Measurements from ENCODE around the gene HSBP1. TPM values are rescaled to one million over a fixed set of nuclear protein-coding genes. Genes with fewer than 3 reads are reported as not detected.

The HSBP1 gene
- total RNA-seq, 4 donors from 2014 or later = 7.5 to 28.0 (median 8.7) TPM

DNA sequence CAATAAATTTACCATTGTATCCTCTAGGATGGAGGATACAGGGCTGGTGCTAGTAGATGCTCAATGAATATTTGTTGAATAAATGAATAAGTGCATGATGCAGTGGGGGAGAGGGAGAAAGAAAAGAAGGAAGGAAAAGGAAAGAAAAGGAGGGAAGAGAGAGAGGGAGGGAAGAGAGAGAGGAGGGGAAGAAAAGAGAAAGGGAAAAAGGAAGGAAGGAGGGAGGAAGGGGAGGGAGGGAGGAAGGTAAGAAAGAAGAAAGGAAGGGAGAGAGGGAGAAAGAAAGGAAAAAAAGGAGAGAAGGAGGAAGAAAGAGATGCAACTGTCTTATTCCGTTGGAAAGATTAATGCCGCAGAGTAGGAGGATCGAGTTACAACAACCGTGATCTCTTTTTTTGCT, 30.4 kb downstream of the HSBP1 start:
- H3K36me3 ChIP-seq = no peaks in the 10 kb centered on the region
- DNase-seq (no peak), ATAC-seq (no peak)
- no peak overlapping the region for H3K27ac ChIP-seq
- TF ChIP-seq POLR2A (IDR thresholded peaks at IDR 0.05) = no peak
- TF ChIP-seq, protein P1, sequence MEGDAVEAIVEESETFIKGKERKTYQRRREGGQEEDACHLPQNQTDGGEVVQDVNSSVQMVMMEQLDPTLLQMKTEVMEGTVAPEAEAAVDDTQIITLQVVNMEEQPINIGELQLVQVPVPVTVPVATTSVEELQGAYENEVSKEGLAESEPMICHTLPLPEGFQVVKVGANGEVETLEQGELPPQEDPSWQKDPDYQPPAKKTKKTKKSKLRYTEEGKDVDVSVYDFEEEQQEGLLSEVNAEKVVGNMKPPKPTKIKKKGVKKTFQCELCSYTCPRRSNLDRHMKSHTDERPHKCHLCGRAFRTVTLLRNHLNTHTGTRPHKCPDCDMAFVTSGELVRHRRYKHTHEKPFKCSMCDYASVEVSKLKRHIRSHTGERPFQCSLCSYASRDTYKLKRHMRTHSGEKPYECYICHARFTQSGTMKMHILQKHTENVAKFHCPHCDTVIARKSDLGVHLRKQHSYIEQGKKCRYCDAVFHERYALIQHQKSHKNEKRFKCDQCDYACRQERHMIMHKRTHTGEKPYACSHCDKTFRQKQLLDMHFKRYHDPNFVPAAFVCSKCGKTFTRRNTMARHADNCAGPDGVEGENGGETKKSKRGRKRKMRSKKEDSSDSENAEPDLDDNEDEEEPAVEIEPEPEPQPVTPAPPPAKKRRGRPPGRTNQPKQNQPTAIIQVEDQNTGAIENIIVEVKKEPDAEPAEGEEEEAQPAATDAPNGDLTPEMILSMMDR (IDR thresholded peaks at IDR 0.05 in 4 of 5, conservative IDR thresholded peaks at IDR 0.05 in 1 of 5) = no peak
- no peak overlapping the region for H3K4me3 ChIP-seq
- in situ Hi-C loops (cut with MboI; ENCODE audit: low sequenced_read_pairs in 4 of 4) (no loop called here), intact Hi-C loops (cut with DNase I; ENCODE audit: low total_unique reads) (no loop called here)
- no peaks in the 10 kb centered on the region for H3K9me3 ChIP-seq
- peaks cover 0 to 3% of the 10 kb centered on the region in 2 donors for H3K4me1 ChIP-seq
- no peaks in the 10 kb centered on the region for H3K27me3 ChIP-seq

GRCh38 chr16:83839561-83839960, 31.8 kb downstream of the HSBP1 start:
- no peaks in the 10 kb centered on the region for H3K9me3 ChIP-seq
- no peak overlapping the region for H3K27ac ChIP-seq
- in situ Hi-C loops (cut with MboI; ENCODE audit: low sequenced_read_pairs in 4 of 4) (no loop called here), intact Hi-C loops (cut with DNase I; ENCODE audit: low total_unique reads) (no loop called here)
- no peak for ATAC-seq
- no peaks in the 10 kb centered on the region for H3K27me3 ChIP-seq
- H3K4me3 ChIP-seq = no peak overlapping the region
- TF ChIP-seq POLR2A (IDR thresholded peaks at IDR 0.05) = no peak
- TF ChIP-seq, protein P1 (IDR thresholded peaks at IDR 0.05 in 4 of 5, conservative IDR thresholded peaks at IDR 0.05 in 1 of 5) = no peak
- peaks cover 3% of the 10 kb centered on the region in 2 donors for H3K4me1 ChIP-seq
- no peak for DNase-seq
- H3K36me3 ChIP-seq = no peaks in the 10 kb centered on the region

DNA sequence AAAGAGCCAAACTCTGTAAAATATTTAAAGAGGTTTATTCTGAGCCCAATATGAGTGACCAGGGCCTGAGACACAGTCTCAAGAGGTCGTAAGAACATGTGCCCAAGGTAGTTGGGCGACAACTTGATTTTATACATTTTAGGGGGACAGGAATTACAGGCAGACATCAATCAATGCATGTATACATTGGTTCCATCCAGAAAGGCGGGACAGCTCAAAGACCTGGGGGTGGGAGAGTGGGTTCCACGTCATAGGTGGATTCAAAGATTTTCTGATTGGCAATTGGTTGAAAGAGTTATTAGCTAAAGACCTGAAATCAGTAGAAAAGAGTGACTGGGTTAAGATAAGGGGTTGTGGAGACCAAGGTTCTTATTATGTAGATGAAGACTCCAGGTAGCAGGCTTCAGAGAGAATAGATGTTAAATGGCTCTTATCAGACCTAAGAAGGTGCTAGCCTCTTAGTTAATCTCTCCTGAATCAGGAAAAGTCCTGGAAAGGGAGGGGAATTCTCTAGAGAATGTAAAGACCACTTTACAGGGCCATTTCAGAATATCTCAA, 32.4 kb downstream of the HSBP1 start:
- intact Hi-C loops (cut with DNase I; ENCODE audit: low total_unique reads) = no loop called here
- ATAC-seq (no peak), DNase-seq (no peak)
- Histone ChIP-seq H3K9me3 (no peaks in the 10 kb centered on the region), H3K27ac (no peak overlapping the region), H3K4me1 (peaks cover 3% of the 10 kb centered on the region in 2 donors), H3K36me3 (no peaks in the 10 kb centered on the region), H3K27me3 (no peaks in the 10 kb centered on the region), H3K4me3 (no peak overlapping the region)
- in situ Hi-C loops (cut with MboI; ENCODE audit: low sequenced_read_pairs in 4 of 4) = no loop called here
- no peak for TF ChIP-seq POLR2A (IDR thresholded peaks at IDR 0.05)
- TF ChIP-seq, protein P1 (IDR thresholded peaks at IDR 0.05 in 4 of 5, conservative IDR thresholded peaks at IDR 0.05 in 1 of 5) = no peak

GRCh38 chr16:83842291-83842690, 34.5 kb downstream of the HSBP1 start:
- Histone ChIP-seq H3K4me3 (no peak overlapping the region), H3K36me3 (no peaks in the 10 kb centered on the region), H3K27me3 (no peaks in the 10 kb centered on the region), H3K9me3 (no peaks in the 10 kb centered on the region), H3K4me1 (peaks cover 0 to 3% of the 10 kb centered on the region in 2 donors), H3K27ac (no peak overlapping the region)
- TF ChIP-seq, protein P1 (IDR thresholded peaks at IDR 0.05 in 4 of 5, conservative IDR thresholded peaks at IDR 0.05 in 1 of 5) = no peak
- TF ChIP-seq POLR2A (IDR thresholded peaks at IDR 0.05) = no peak
- ATAC-seq (no peak), DNase-seq (no peak)
- in situ Hi-C loops (cut with MboI; ENCODE audit: low sequenced_read_pairs in 4 of 4) (no loop called here), intact Hi-C loops (cut with DNase I; ENCODE audit: low total_unique reads) (no loop called here)

All from gastrocnemius medialis (tissue), 4 donors.